ENCODE measurements around the gene TPCN2. TPM values are rescaled to one million over a fixed set of nuclear protein-coding genes. Genes with fewer than 3 reads are reported as not detected.

The TPCN2 gene
- total RNA-seq, 2 experiments from 2014 or later = 21.4 to 22.1 TPM

DNA sequence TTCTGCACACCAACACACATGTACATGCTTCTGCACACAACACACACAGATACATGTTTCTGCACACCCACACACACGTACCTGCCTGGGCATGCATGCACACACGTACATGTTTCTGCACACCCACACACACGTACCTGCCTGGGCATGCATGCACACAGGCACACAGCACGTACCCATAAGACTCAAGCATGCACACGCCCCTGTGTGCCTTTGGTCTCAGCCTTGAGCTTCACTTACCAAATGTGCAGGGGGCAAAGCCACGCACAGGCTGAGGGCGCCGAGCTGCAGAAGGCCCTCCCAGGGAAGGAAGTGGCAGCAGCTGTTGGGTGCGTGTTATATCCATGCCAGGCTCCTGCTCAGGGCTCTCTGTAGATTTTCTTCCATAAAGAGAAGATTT is 72.3 kb downstream of the TPCN2 start:
- DNase-seq = no peak
- Mint-ChIP-seq H3K4me3 (no peak overlapping the region), H3K9me3 (no peaks in the 10 kb centered on the region), H3K4me1 (peaks cover 13% of the 10 kb centered on the region), H3K36me3 (no peaks in the 10 kb centered on the region), H3K27ac (no peak overlapping the region), H3K27me3 (no peaks in the 10 kb centered on the region)
- POLR2A ChIA-PET = no interaction called here
- ATAC-seq (ENCODE audit: low read depth) = no peak

DNA sequence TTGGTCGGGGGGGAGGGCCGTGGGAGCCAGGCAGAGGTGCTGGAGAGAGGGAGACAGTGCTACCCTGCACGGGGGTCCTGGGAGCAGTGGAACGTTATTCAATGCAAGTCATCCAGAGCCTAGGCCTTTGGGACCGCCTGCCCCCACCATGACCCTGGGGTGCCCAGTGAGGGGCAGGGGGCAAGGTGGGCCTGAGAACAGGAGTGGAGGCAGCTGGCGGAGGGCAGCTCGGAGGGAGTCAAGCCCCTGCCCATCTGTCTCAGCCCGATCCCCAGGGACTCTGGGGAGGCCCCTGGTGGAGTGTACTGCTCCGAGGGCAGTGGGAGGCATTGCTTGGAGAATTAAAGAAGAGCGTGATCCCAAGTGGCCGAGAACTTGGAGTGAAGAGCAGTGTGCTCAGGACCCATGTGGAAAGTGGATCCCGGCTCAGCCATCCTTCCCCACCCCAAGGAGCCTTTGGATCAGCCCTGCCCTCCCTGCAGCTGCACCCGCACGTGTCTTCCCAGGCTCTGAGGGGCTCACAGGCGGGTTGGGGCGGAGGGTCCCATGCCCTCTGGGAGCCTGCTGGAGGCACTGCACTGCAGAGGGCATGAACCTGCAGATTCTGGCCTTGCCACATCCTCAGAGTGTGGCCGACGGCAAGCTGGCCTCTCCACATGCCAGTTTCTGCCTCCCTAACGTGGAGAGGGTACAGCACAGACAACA is 73.0 kb downstream of the TPCN2 start:
- Mint-ChIP-seq H3K27ac (no peak overlapping the region), H3K9me3 (no peaks in the 10 kb centered on the region), H3K4me3 (no peak overlapping the region), H3K4me1 (peaks cover 13% of the 10 kb centered on the region), H3K27me3 (no peaks in the 10 kb centered on the region), H3K36me3 (no peaks in the 10 kb centered on the region)
- DNase-seq (no peak), ATAC-seq (ENCODE audit: low read depth) (no peak)
- POLR2A ChIA-PET = no interaction called here

DNA sequence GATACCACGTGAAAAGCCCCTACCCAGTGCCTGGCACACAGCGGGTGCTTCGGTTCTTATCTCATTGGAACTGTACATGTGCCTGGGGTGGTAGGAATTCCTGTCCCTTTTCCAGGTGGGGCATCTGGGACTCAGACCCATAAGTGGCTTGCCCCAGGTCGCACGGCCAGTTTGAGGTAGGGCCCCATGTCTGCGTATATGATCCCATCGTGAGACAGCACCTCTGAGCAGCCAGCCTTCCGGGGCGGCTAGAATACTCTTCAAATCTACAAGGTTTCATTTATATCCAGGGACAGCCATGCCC is 73.5 kb downstream of the TPCN2 start:
- Mint-ChIP-seq H3K9me3 (no peaks in the 10 kb centered on the region), H3K36me3 (no peaks in the 10 kb centered on the region), H3K4me3 (no peak overlapping the region), H3K4me1 (peaks cover 13% of the 10 kb centered on the region), H3K27ac (no peak overlapping the region), H3K27me3 (no peaks in the 10 kb centered on the region)
- DNase-seq = no peak
- no peak for ATAC-seq (ENCODE audit: low read depth)
- POLR2A ChIA-PET = no interaction called here

DNA sequence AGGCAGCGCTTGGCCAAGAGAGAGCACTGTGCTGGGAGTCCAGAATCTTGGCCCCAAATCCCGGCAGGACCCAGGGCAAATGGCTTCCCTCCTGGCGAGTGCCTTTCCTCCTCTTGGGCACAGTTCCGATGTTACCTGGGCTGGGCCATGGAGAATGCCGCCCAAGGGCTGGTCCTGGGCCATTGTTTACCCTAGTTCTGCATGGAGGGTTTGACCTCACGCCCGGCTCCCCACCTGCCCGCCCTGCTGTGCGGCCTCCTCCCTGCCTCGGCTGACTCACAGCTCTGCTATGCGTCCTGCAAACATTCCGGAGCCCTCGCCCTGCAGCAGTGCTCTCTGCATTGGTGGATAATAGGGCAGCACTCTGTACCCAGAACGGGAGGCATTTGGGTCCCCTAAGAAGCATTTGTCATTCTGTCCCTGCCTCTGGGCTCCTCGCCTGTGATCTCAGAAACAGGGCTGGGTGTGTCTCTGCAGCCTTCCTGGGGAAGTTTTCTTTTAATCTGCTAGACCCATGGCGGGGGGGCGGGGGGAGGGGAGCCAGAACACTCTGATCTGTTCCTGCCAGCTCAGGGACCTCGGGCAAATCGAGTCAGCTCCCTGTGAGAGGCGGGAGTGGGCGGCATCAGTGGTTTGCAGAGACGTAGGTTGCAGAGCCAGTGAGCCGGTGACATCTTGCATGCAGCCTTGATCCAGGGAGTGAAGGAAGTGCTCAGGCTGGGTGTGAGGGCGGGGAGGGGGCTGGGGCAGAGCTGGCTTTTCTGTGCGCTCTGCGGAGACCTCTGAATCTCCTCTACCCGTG is 74.1 kb downstream of the TPCN2 start:
- no peaks in the 10 kb centered on the region for H3K36me3 Mint-ChIP-seq
- peaks cover 13% of the 10 kb centered on the region for H3K4me1 Mint-ChIP-seq
- peak; percentile 69 for ATAC-seq (ENCODE audit: low read depth)
- no peaks in the 10 kb centered on the region for H3K9me3 Mint-ChIP-seq
- peak overlapping the region; percentile 58 for H3K4me3 Mint-ChIP-seq
- no peak for DNase-seq
- H3K27me3 Mint-ChIP-seq = no peaks in the 10 kb centered on the region
- H3K27ac Mint-ChIP-seq = peak overlapping the region; percentile 75
- POLR2A ChIA-PET = no interaction called here

DNA sequence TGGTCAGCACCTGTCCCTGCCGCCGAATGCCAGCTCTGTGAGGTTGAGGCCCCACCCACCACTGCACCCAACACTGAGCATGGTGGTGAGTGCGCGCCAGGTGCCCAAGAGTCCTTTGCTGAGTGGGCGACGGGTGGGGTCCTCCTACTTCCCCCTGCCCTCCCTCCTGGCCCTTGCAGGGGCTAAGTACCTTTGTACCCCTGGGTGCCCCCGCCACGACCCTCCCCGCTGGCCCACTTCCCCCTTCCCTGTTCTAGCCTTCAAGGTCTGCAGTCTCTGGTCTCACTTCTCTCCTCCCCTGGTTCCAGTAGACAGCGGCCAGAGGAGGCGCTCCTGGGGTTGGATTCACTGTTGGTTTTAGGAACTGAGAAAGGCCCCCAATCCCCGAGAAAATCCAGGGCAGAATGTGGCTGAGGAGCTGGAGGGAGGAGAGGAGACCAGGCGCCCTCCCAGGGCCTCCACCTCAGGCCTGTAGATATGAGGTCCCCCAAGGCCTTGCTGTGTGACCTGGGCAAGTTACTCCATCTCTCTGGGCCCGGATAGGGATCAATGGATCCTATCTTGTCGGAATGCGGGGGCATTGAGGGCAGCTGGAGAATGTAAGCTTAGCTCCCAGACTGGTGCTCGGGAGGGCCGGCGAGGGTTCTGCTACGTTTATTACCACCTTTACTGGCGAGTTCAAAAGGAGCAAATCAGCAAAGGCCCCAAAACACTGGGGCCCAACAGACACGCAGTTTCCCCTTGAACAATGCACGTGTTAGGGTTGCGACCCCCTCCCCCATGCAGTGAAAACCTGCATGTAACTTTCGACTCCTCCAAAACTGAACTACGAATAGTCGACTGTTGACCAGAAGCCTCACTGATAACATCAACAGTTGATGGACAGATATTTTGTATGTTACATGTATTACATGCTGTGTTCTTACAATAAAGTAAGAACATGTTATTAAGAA is 75.1 kb downstream of the TPCN2 start:
- Mint-ChIP-seq H3K27ac (no peak overlapping the region), H3K27me3 (no peaks in the 10 kb centered on the region)
- POLR2A ChIA-PET = no interaction called here

DNA sequence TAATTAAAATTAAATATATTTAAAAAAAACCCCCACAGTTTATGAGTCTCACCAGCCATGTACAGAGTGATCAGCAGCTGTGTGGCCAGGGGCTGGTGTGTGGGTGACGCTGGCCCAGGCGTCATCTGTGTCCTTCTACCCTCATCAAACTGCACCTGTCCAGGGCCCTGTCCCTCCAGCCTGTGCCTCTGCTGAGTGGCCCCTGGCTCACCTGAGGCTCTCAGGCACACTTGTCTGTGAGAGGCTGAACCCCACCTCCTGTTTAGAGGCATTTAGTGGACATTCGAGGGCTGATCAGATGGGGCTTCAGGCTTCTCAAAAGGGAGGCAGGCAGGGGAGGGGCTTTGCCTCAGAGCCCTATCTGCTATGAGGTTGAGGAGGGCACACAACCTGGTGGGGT is 77.1 kb downstream of the TPCN2 start:
- peaks cover 13% of the 10 kb centered on the region for H3K4me1 Mint-ChIP-seq
- POLR2A ChIA-PET = no interaction called here
- no peak overlapping the region for H3K4me3 Mint-ChIP-seq
- H3K27me3 Mint-ChIP-seq = no peaks in the 10 kb centered on the region
- peaks cover 3% of the 10 kb centered on the region for H3K9me3 Mint-ChIP-seq
- H3K27ac Mint-ChIP-seq = no peak overlapping the region
- DNase-seq = no peak
- ATAC-seq (ENCODE audit: low read depth) = no peak
- no peaks in the 10 kb centered on the region for H3K36me3 Mint-ChIP-seq

More for the DNA sequence above, 75.1 kb downstream of the TPCN2 start:
- no peaks in the 10 kb centered on the region for H3K36me3 Mint-ChIP-seq
- H3K9me3 Mint-ChIP-seq = no peaks in the 10 kb centered on the region
- ATAC-seq (ENCODE audit: low read depth) (peak; percentile 19), DNase-seq (no peak)
- H3K4me1 Mint-ChIP-seq = peaks cover 13% of the 10 kb centered on the region
- no peak overlapping the region for H3K4me3 Mint-ChIP-seq

DNA sequence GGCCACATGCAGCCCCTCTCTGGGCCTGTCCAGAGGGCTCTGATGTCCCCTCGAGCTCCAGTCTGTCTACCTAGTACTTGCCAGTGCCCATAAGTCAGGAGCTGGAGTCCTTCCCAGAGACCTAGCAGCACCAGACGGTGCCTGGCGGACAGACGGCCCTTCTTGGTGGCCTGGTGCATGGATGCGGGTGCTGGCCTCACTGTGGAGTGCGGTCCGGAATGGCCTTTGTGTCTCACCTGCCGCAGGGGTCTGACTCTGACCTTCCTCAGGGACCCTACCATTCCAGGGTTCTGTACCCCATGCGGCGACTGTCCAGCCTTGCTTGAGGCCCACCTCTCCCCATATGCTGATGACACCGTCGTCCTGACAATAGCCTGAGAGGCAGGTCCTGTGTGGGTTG is 77.6 kb downstream of the TPCN2 start:
- H3K36me3 Mint-ChIP-seq = no peaks in the 10 kb centered on the region
- H3K27me3 Mint-ChIP-seq = no peaks in the 10 kb centered on the region
- ATAC-seq (ENCODE audit: low read depth) (no peak), DNase-seq (no peak)
- no peak overlapping the region for H3K27ac Mint-ChIP-seq
- H3K9me3 Mint-ChIP-seq = peaks cover 3% of the 10 kb centered on the region
- H3K4me1 Mint-ChIP-seq = peaks cover 13% of the 10 kb centered on the region
- POLR2A ChIA-PET = no interaction called here
- no peak overlapping the region for H3K4me3 Mint-ChIP-seq

DNA sequence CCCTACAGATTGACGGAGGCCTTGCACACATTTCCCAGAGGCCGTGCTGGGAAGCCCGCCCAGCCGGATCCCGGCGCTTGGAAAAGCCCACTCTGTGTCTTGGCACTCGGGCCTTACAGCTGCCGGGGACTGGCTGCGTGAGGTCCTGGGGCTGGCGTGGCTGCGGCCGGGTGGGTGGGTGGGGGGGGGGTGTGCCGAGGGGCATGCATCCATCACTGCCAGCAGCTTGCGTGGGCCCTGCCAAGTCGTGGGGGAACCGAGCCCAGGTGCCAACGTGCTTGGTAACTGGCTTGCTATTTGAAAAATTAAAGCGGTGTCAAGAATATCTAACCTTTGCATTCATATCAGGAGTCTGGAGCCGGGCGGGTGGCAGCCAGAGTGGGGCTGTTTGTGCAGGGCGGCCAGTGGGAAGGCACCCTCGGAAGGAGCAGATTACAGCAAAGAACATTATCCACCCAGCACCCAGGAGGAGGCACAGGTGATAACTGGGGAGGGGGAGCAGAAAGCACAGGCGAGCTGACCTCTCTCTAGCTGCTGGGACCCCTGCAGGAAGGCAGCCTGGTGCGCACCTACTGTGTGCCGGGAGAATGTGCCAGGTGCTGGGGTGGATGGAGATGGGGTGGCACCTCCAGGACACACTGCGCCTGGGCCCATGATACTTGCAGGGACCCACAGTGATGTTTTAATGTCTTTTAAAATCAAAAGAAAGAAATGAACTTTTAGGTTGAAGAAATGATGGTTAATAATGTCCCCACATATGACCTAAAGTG is 78.5 kb downstream of the TPCN2 start:
- H3K27me3 Mint-ChIP-seq = no peaks in the 10 kb centered on the region
- peaks cover 13% of the 10 kb centered on the region for H3K4me1 Mint-ChIP-seq
- no peak overlapping the region for H3K4me3 Mint-ChIP-seq
- H3K27ac Mint-ChIP-seq = no peak overlapping the region
- DNase-seq (no peak), ATAC-seq (ENCODE audit: low read depth) (no peak)
- no peaks in the 10 kb centered on the region for H3K36me3 Mint-ChIP-seq
- peaks cover 3% of the 10 kb centered on the region for H3K9me3 Mint-ChIP-seq
- POLR2A ChIA-PET = no interaction called here

DNA sequence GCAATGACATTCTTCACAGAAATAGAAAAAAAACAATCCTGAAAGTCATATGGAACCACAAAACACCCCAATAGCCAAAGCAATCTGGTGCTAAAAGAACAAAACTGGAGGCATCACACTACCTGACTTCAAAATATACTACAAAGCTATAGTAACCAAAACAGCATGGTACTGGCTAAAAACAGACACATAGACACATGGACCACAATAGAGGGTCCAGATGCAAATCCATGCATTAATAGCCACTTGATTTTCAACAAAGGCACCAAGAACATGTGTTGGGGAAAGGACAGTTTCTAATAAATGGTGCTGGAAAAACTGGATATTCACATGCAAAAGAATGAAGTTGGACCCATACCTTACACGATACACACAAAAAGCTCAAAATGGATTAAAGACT is 79.2 kb downstream of the TPCN2 start:
- Mint-ChIP-seq H3K36me3 (no peaks in the 10 kb centered on the region), H3K27me3 (no peaks in the 10 kb centered on the region), H3K4me3 (no peak overlapping the region), H3K27ac (no peak overlapping the region), H3K4me1 (peaks cover 9% of the 10 kb centered on the region), H3K9me3 (peaks cover 3% of the 10 kb centered on the region)
- POLR2A ChIA-PET = no interaction called here
- ATAC-seq (ENCODE audit: low read depth) (no peak), DNase-seq (no peak)

DNA sequence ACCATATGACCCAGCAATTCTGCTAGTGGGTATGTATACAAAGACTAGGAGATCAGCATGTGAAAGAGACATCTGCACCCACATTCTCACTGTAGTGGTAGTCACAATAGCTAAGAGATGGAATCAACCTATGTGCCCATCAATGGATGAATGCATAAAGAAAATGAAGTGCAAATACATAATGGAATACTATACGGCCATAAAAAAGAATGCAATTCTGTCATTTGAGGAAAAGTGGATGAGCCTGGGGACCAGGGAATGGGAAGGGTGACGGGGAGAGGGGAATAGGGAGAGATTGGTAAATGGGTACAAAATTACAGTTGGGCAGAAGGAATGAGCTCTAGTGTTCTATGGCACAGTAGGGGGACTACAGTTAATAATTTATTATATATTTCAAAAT is 80.3 kb downstream of the TPCN2 start:
- Mint-ChIP-seq H3K9me3 (peaks cover 6% of the 10 kb centered on the region), H3K4me1 (peaks cover 6% of the 10 kb centered on the region), H3K27ac (no peak overlapping the region), H3K4me3 (no peak overlapping the region), H3K27me3 (no peaks in the 10 kb centered on the region), H3K36me3 (peaks cover 2% of the 10 kb centered on the region)
- ATAC-seq (ENCODE audit: low read depth) (no peak), DNase-seq (no peak)
- POLR2A ChIA-PET = no interaction called here

DNA sequence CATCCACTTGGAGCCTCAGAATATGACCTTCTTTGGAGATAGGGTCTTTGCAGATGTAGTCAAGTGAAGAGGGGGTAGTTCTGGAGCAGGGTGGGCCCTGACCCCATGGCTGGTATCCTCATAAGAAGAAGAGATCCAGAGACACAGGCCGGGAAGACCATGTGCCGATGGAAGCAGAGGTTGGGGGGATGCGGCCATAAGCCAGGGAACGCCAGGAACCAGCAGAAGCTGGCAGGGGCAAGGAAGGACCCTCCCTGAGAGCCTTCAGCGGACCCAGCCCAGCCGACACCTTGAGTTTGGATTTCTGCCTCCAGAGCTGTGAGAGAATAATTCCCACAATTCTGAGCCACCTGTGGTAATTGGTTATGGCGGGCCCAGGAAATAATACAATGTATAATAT is 80.9 kb downstream of the TPCN2 start:
- Mint-ChIP-seq H3K4me1 (peaks cover 2% of the 10 kb centered on the region), H3K9me3 (peaks cover 8% of the 10 kb centered on the region), H3K27me3 (no peaks in the 10 kb centered on the region), H3K36me3 (peaks cover 2% of the 10 kb centered on the region), H3K4me3 (no peak overlapping the region), H3K27ac (no peak overlapping the region)
- DNase-seq (no peak), ATAC-seq (ENCODE audit: low read depth) (no peak)
- POLR2A ChIA-PET = no interaction called here

DNA sequence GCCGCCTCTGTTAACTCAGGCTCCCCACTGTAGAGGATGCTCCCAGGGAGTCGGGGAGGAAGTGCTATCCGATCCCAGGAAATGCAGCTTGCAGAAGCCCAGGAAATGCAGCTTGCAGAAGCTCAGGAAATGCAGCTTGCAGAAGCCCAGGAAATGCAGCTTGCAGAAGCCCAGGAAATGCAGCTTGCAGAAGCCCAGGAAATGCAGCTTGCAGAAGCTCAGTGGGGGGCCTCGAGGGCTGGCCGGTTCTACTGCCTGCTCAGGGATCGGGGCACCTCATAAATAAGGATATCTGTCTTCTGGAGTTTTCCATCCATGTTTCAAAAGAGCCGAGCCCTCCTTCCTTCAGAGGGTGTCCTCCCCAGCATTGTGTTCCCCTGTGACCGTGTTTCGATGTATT is 81.9 kb downstream of the TPCN2 start:
- peaks cover 8% of the 10 kb centered on the region for H3K9me3 Mint-ChIP-seq
- H3K36me3 Mint-ChIP-seq = peaks cover 2% of the 10 kb centered on the region
- ATAC-seq (ENCODE audit: low read depth) (no peak), DNase-seq (no peak)
- H3K27ac Mint-ChIP-seq = no peak overlapping the region
- no peaks in the 10 kb centered on the region for H3K27me3 Mint-ChIP-seq
- POLR2A ChIA-PET = no interaction called here
- H3K4me3 Mint-ChIP-seq = no peak overlapping the region
- H3K4me1 Mint-ChIP-seq = peaks cover 2% of the 10 kb centered on the region

DNA sequence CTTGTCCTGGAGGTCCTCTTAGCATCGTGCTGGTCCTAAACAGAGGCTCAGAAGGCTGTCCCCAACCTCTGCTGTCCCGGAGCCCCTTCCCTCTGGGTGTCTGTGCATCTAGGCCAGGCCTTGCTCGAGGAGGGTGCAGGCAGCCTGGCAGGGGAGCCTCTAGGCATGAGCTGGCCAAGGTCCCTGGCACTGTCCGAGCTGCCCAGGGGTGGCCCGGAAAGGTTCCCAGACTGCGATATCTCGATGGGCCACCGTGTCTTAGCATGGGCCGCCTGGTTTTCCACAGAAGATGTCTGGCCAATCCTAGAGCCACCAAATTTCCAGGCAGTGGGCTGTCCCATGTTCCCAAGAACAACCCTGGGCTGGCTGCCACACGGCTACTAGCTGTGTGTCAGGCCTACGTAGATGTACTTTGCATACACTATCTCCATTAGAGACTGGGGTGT is 82.4 kb downstream of the TPCN2 start:
- POLR2A ChIA-PET = no interaction called here
- Mint-ChIP-seq H3K27me3 (no peaks in the 10 kb centered on the region), H3K4me1 (peaks cover 2% of the 10 kb centered on the region), H3K27ac (no peak overlapping the region), H3K9me3 (peaks cover 8% of the 10 kb centered on the region), H3K36me3 (peaks cover 2% of the 10 kb centered on the region), H3K4me3 (no peak overlapping the region)
- ATAC-seq (ENCODE audit: low read depth) = no peak
- DNase-seq = no peak

All from activated naive CD8-positive, alpha-beta T cell treated with anti-CD3 and anti-CD28 coated beads, Interleukin-2, amount 10 ng/mL, durations not matched to agents 7 days and 5 days (primary cell).